Measurements from ENCODE around the gene GTF2A2.

GTF2A2 gene

DNA sequence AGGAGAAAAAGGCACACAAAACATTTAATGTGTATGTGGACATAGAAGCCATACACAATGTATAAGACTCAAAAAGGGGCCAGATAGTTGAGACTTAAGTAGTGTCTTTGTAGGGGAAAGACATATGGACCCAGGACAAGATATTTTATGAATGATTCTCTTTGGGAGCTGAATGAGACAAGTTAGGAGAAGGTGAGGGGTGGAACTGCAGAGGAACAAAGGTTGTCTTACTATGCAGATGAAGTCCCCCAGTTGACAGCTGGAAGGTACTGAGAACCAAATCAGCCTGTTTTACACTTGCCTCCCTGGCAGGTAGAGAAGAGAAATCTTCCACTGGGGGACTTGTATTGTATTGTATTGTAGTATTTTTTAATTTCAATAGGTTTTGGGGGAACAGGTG is 60.7 kb downstream of the GTF2A2 start:
- DNase-seq = no peak

GRCh38 chr15:59595434-59595915 is 61.8 kb downstream of the GTF2A2 start:
- peak; percentile 76 for DNase-seq

DNA sequence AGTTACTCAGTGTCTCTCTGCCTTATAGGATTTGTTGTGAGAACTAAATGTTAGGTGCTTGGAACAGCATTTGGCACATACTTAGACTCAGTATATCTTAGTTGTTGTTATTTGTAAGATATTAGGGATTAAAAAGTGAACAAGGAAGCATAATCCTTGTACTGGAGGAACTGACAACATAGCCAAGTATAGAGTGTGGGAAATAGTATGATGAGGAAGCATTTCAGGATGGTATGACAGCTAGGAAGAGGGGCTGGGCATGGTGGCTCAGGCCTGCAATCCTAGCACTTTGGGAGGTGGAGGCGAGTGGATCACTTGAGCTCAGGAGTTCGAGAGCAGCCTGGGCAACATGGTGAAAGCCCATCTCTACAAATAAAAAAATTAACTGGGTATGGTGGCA is 62.3 kb downstream of the GTF2A2 start:
- DNase-seq = no peak

GRCh38 chr15:59594493-59594942 is 62.8 kb downstream of the GTF2A2 start:
- peak; percentile 100 for DNase-seq

- no peak for DNase-seq
Observed at GRCh38 chr15:59591356-59591755, 66.0 kb downstream of the GTF2A2 start.

- DNase-seq = no peak
Observed at GRCh38 chr15:59590027-59590426, 67.3 kb downstream of the GTF2A2 start.

Data from kidney glomerular epithelial cell (primary cell).